SU-DHL-6 (cell line): Measurements from ENCODE around the gene AGPS.

Experiments
- EZH2phosphoT487 ChIP-seq: fragments of 200-600 bp; sonication (generic), shearing (Covaris generic); conservative IDR thresholded peaks from 2 replicates; pipeline ENCODE4 v1.6.1; 2018; ENCODE audit warnings: mild to moderate bottlenecking, antibody characterized with exemption, low read length, moderate library complexity, mixed read lengths
- TF ChIP-seq, protein P1 (sequence below): fragments of 200-600 bp; sonication (generic); IDR thresholded peaks from one replicate; pipeline ENCODE4 v1.5.1; 2017; ENCODE audit warnings: antibody characterized with exemption, mild to moderate bottlenecking, low read length, moderate library complexity; ENCODE audit not compliant: insufficient read depth, poor library complexity, severe bottlenecking

DNA sequence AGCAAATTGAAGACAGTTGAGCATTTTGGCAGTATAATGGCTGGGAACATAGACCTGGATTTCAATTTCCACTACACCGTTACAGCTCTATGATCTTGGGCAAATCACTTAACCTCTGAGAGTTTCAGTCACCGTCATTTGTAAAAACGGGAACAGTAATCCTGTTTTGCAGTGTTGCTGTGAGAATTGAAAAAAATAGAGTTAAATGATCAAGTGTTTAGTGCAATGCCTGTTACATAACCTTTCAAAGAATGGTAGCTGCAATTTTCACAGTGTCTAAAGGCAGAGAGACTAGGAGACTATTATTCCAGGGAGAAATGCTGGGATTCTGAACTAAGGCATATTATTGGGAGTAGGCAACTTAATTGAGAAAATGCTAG lies 2.0 kb downstream of the AGPS start:
- TF ChIP-seq, protein P1, sequence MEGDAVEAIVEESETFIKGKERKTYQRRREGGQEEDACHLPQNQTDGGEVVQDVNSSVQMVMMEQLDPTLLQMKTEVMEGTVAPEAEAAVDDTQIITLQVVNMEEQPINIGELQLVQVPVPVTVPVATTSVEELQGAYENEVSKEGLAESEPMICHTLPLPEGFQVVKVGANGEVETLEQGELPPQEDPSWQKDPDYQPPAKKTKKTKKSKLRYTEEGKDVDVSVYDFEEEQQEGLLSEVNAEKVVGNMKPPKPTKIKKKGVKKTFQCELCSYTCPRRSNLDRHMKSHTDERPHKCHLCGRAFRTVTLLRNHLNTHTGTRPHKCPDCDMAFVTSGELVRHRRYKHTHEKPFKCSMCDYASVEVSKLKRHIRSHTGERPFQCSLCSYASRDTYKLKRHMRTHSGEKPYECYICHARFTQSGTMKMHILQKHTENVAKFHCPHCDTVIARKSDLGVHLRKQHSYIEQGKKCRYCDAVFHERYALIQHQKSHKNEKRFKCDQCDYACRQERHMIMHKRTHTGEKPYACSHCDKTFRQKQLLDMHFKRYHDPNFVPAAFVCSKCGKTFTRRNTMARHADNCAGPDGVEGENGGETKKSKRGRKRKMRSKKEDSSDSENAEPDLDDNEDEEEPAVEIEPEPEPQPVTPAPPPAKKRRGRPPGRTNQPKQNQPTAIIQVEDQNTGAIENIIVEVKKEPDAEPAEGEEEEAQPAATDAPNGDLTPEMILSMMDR, result no peak
- no peak for TF ChIP-seq EZH2phosphoT487
